Measurements from ENCODE around the gene CFAP46. TPM values are rescaled to one million over a fixed set of nuclear protein-coding genes. Genes with fewer than 3 reads are reported as not detected.

CFAP46 gene
- total and polyA plus RNA-seq, 2 experiments from 2014 or later: 2.2 to 2.4 TPM

- no peak for DNase-seq (ENCODE audit: low spot score)
- Histone ChIP-seq H3K79me2 (no peaks in the 10 kb centered on the region), H3K27me3 (no peaks in the 10 kb centered on the region), H3K4me3 (no peak overlapping the region), H3K4me1 (ENCODE audit: insufficient read depth) (no peaks in the 10 kb centered on the region), H2AFZ (no peak overlapping the region), H3K9me2 (replicated peaks; ENCODE audit: insufficient read depth) (no peaks in the 10 kb centered on the region), H3K4me2 (no peak overlapping the region), H3K9me3 (ENCODE audit: low read depth) (no peaks in the 10 kb centered on the region), H3K36me3 (replicated peaks; ENCODE audit: insufficient read depth, low read depth) (no peaks in the 10 kb centered on the region), H3K27ac (no peak overlapping the region), H4K20me1 (ENCODE audit: insufficient read depth, poor library complexity, severe bottlenecking) (no peaks in the 10 kb centered on the region)
- 92% methylated on average over 26 of the region's 28 CpGs for WGBS (ENCODE audit: low lambda C conversion rate, missing lambda C conversion rate)
- TF ChIP-seq EZH2 (IDR thresholded peaks at IDR 0.05; ENCODE audit: borderline replicate concordance) (no peak), EZH2phosphoT487 (IDR thresholded peaks at IDR 0.05; ENCODE audit: low read depth, severe bottlenecking, unreplicated experiment) (no peak), CTCF (IDR thresholded peaks at IDR 0.05; ENCODE audit: poor library complexity) (no peak)
Measured at GRCh38 chr10:132910186-132910880, 32.0 kb downstream of the CFAP46 start.

DNA sequence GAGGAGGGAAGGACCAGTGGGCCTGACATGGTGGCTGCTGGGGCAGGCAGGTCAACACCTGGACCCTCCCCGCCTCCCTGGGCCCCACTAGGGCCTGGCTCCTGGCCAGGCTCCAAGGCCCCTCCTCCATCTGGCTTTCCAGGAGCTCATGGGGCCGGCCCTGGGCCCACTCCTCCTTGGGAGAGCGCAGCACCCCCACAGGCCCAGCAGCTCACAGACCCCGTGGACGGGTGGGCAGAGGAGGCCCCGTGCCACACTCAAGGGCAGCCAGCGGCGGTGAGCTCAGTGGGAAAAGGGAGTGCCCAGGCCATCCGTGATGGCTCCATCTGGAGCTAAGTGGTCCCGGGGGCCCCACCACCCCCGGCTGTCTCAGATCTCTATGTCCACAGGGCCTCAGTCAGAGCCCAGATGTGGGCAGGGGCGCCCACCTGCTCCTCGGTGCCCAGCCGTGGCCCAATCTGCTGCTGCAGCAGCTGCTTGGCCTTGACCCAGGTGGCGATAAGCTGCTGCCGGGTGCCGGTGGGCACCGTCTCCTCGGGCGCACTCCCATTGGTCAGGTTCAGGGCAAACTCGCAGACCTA is 32.8 kb downstream of the CFAP46 start:
- Histone ChIP-seq H3K36me3 (replicated peaks; ENCODE audit: insufficient read depth, low read depth) (no peaks in the 10 kb centered on the region), H3K9me3 (ENCODE audit: low read depth) (no peaks in the 10 kb centered on the region), H3K4me3 (no peak overlapping the region), H3K4me2 (no peak overlapping the region), H3K27me3 (no peaks in the 10 kb centered on the region), H3K27ac (no peak overlapping the region), H4K20me1 (ENCODE audit: insufficient read depth, poor library complexity, severe bottlenecking) (no peaks in the 10 kb centered on the region), H3K4me1 (ENCODE audit: insufficient read depth) (no peaks in the 10 kb centered on the region), H3K9me2 (replicated peaks; ENCODE audit: insufficient read depth) (no peaks in the 10 kb centered on the region), H2AFZ (no peak overlapping the region), H3K79me2 (no peaks in the 10 kb centered on the region)
- DNase-seq (ENCODE audit: low spot score): no peak
- WGBS (ENCODE audit: low lambda C conversion rate, missing lambda C conversion rate): 97% methylated on average over 17 of the region's 21 CpGs
- no peak for TF ChIP-seq CTCF (IDR thresholded peaks at IDR 0.05; ENCODE audit: poor library complexity)
- TF ChIP-seq EZH2 (IDR thresholded peaks at IDR 0.05; ENCODE audit: borderline replicate concordance): no peak
- no peak for TF ChIP-seq EZH2phosphoT487 (IDR thresholded peaks at IDR 0.05; ENCODE audit: low read depth, severe bottlenecking, unreplicated experiment)

DNA sequence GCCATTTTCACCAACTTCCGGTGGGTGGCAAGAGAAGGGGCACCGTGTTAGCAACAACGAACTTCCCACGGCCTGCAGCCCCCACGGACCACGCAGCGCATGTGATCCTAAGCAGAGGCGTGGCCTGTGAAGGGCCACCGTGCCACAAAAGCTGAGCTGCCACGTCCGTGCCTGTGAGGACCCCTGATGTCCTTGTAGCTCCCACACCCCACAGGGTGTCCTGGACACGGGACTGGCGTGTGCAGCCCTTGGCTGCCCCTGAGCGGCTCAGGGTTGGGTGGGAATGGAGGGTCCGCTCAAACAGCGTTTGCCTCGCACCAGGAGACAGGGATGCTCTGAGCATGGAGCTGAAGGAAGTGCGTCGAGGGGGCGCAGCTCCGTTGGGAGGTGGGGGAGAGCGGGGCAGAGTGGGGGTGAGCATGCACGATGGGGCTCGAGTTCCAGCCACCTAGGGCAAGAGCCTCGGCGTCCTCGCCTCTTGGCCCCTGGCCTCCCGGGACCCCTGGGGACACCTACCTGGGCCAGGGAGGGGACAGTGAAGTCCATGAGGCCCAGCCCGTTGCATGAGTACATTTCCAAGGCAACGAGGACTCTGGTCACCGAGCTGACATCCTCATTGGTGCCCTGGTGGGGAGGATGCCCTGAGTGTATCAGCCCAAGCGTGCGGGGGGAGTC is 33.6 kb downstream of the CFAP46 start:
- TF ChIP-seq CTCF (IDR thresholded peaks at IDR 0.05; ENCODE audit: poor library complexity) (no peak), EZH2phosphoT487 (IDR thresholded peaks at IDR 0.05; ENCODE audit: low read depth, severe bottlenecking, unreplicated experiment) (no peak), EZH2 (IDR thresholded peaks at IDR 0.05; ENCODE audit: borderline replicate concordance) (no peak)
- Histone ChIP-seq H3K27me3 (no peaks in the 10 kb centered on the region), H3K9me2 (replicated peaks; ENCODE audit: insufficient read depth) (no peaks in the 10 kb centered on the region), H3K4me3 (no peak overlapping the region), H3K36me3 (replicated peaks; ENCODE audit: insufficient read depth, low read depth) (no peaks in the 10 kb centered on the region), H3K4me2 (no peak overlapping the region), H3K79me2 (no peaks in the 10 kb centered on the region), H4K20me1 (ENCODE audit: insufficient read depth, poor library complexity, severe bottlenecking) (no peaks in the 10 kb centered on the region), H3K27ac (no peak overlapping the region), H3K4me1 (ENCODE audit: insufficient read depth) (no peaks in the 10 kb centered on the region), H2AFZ (no peak overlapping the region), H3K9me3 (ENCODE audit: low read depth) (no peaks in the 10 kb centered on the region)
- WGBS (ENCODE audit: low lambda C conversion rate, missing lambda C conversion rate): 90% methylated on average over 26 of the region's 33 CpGs
- no peak for DNase-seq (ENCODE audit: low spot score)

Measured in hepatocyte (in vitro differentiated cells).